ENCODE measurements around the gene KRT20. TPM values are rescaled to one million over a fixed set of nuclear protein-coding genes. Genes with fewer than 3 reads are reported as not detected.

Gene KRT20
- total and polyA plus RNA-seq, 8 donors, result 3.9 to 370 (median 86.5) TPM; not detected in 2

DNA sequence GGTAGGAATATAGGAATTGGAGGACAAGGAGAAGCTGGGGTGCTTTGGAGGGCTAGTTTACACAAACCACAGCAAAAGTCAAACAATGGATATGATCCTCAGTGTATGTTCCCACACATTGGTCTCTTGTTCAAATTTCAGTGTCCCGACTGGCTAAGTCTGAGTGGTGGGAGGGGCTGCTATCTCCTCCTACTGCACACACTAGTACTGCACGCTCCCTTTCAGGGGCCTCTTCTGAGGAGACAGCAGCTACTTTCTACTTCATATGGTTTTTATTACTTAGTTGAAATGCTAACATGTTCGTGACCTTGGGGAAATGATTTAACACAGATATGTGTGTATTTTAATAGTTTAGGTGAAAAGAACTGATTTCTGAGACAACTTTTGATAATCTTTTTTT is 43.8 kb downstream of the KRT20 start:
- Histone ChIP-seq H3K27ac (no peak overlapping the region), H3K27me3 (peaks cover 0 to 25% (median 4%) of the 10 kb centered on the region in 3 donors), H3K4me3 (no peak overlapping the region), H3K9me3 (no peaks in the 10 kb centered on the region), H3K4me1 (no peaks in the 10 kb centered on the region), H3K36me3 (peaks cover 0 to 3% (median under 1%) of the 10 kb centered on the region in 4 donors)
- 48 to 67% (median 61%) methylated on average over 3 of the region's 3 CpGs for WGBS, 5 donors
- TF ChIP-seq POLR2AphosphoS5 (IDR thresholded peaks at IDR 0.05) (no peak), POLR2A (IDR thresholded peaks at IDR 0.05) (no peak), EP300 (IDR thresholded peaks at IDR 0.05) (no peak), CTCF (IDR thresholded peaks at IDR 0.05) (no peak)
- peak in 1 of 2 donors; percentile 17 for DNase-seq
- intact Hi-C loops (cut with DNase I; ENCODE audit: low total_unique reads), result no loop called here

DNA sequence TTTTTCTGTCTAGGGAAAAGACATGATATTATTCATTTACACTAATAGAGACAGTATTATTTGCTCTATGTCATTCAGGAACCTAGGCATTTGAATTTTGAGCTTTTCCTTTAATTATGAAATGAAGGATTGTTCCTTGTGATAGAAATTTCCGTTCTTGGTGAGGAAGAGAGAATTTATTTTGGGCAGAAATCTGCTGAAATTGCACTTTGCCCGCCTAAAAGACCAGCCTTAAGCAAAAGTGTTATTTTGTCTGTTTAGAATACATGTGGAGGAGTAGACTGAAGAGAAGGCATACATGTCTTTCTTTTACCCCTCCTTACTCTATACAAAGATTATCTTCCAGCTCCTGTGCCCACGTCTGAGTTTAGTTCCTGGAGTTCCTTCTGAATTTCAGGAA is 45.8 kb downstream of the KRT20 start:
- H3K4me1 ChIP-seq, result no peaks in the 10 kb centered on the region
- H3K9me3 ChIP-seq, result no peaks in the 10 kb centered on the region
- DNase-seq, result no peak
- TF ChIP-seq POLR2A (IDR thresholded peaks at IDR 0.05) (no peak), POLR2AphosphoS5 (IDR thresholded peaks at IDR 0.05) (no peak), CTCF (IDR thresholded peaks at IDR 0.05) (no peak), EP300 (IDR thresholded peaks at IDR 0.05) (no peak)
- peaks cover 0 to 18% (median 4%) of the 10 kb centered on the region in 3 donors for H3K27me3 ChIP-seq
- no peak overlapping the region for H3K4me3 ChIP-seq
- H3K36me3 ChIP-seq, result peaks cover 0 to 20% (median 18%) of the 10 kb centered on the region in 4 donors
- 72 to 85% (median 80%) methylated on average over 3 of the region's 3 CpGs for WGBS, 5 donors
- intact Hi-C loops (cut with DNase I; ENCODE audit: low total_unique reads), result no loop called here
- H3K27ac ChIP-seq, result no peak overlapping the region

- no peak for TF ChIP-seq POLR2AphosphoS5 (IDR thresholded peaks at IDR 0.05)
- no peak for TF ChIP-seq EP300 (IDR thresholded peaks at IDR 0.05)
- no peak for TF ChIP-seq CTCF (IDR thresholded peaks at IDR 0.05)
- TF ChIP-seq POLR2A (IDR thresholded peaks at IDR 0.05), result no peak
- intact Hi-C loops (cut with DNase I; ENCODE audit: low total_unique reads), result no loop called here
- DNase-seq, result no peak
- Histone ChIP-seq H3K27ac (no peak overlapping the region), H3K36me3 (peaks cover 0 to 21% (median 19%) of the 10 kb centered on the region in 4 donors), H3K4me3 (no peak overlapping the region), H3K9me3 (no peaks in the 10 kb centered on the region), H3K27me3 (peaks cover 0 to 2% (median 0%) of the 10 kb centered on the region in 3 donors), H3K4me1 (no peaks in the 10 kb centered on the region)
- 96 to 100% (median 99%) methylated on average over 4 of the region's 4 CpGs for whole genome bisulfite sequencing, 5 donors
Observed at GRCh38 chr17:40836020-40836419, 49.0 kb downstream of the KRT20 start.

DNA sequence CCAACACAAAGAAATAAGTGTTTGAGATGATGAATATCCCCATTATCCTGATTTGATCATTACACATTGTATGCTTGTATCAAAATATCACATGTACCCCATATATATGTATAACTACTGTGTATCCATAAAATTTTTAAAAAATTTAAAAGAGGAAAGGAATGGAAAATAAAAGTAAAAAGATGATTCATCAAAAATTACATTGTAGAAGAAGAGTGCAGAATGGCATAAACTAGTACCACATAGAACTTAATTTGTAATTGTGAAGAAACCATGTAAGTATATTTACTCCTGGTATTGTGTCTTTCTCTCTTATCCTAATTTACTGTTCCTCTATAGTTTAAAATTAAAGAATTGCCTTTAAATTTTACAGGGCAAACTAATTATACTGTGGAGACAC is 51.2 kb downstream of the KRT20 start:
- Histone ChIP-seq H3K27me3 (no peaks in the 10 kb centered on the region), H3K27ac (no peak overlapping the region), H3K36me3 (peaks cover 0 to 21% (median 19%) of the 10 kb centered on the region in 4 donors), H3K4me3 (no peak overlapping the region), H3K9me3 (no peaks in the 10 kb centered on the region), H3K4me1 (no peaks in the 10 kb centered on the region)
- TF ChIP-seq EP300 (IDR thresholded peaks at IDR 0.05) (no peak), CTCF (IDR thresholded peaks at IDR 0.05) (no peak), POLR2A (IDR thresholded peaks at IDR 0.05) (no peak), POLR2AphosphoS5 (IDR thresholded peaks at IDR 0.05) (no peak)
- intact Hi-C loops (cut with DNase I; ENCODE audit: low total_unique reads), result no loop called here
- no peak for DNase-seq

Measured in stomach (tissue), 9 donors.